NCI-H748 treated with DMSO at 0.1 percent for 48 hours (cell line): ENCODE measurements around the gene CDK6.
A peak's percentile ranks its signal among the peaks of the same experiment; 100 is the strongest.

Experiments
- DNase-seq: peaks from one replicate; lab custom pipeline; 2025; lab: John Stamatoyannopoulos, UW

The CDK6 gene

DNA sequence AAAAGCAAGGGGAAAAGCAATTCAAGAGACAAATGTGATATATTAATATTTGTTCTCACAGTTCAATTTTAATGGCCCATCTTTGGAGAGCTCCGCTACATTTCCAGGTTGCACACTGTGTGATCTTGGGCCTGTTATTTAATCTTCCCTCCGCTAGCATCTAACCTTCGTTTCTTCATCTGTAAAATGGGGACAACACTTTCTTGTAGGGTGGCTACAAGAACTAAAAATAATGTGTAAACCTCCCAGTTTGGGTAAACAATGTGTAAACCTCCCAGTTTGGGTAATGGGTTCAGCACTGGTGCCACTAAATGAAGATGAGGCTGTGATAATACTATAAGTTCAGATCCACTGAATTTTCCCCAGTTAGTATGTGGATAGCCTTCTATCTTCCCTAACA is 99.5 kb downstream of the CDK6 start:
- DNase-seq: no peak

DNA sequence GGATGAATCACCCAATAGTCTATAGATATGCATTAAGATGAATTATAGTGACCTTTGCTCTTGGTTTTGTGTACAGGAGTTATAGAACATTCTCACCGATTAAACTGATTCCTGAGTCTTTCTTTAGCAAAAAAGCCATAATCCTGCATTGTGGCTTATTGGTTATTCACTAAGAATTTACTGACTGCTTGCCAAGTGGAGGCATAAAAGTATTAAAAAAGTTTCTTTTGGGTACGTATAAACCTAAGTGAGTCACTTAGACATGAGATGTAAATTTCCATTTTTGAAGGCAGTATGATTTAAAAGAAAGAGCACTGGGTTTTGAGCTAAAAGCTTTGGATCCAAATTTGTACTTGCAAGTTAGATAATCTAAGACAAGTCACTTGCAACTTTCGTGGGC is 100.7 kb downstream of the CDK6 start:
- no peak for DNase-seq

DNA sequence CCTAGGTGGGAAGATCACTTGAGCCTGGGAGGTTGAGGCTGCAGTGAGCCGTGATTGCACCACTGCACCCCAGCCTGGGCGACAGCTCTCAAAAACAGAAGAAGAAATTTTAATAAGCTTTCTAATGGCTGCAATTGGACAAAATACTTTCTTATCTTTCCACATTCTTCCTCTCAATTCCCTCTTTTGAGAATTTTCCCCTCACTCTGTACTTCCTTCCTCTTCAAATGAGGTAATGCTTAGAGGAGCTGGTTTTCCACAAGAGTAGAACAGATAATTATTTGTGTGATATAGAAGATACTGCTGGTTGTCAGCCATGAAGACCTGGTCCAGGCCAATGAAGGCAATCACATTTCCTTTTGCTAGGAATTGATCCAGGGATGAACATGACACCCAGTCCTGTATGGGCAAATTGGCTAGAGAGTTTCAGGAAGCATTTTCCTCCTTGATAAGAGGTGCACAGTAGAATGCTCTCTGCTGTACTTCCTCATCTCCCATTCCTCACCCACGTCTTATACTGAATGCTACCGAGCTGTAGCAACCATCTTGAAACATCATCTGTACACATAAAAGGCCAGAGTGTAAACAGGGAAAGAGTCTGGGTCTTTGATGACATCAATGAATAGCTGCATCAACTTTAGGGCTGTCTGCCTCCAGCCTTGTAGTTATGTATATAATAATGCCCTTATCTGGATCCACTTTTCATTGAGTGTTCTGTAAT is 103.9 kb downstream of the CDK6 start:
- DNase-seq: no peak

DNA sequence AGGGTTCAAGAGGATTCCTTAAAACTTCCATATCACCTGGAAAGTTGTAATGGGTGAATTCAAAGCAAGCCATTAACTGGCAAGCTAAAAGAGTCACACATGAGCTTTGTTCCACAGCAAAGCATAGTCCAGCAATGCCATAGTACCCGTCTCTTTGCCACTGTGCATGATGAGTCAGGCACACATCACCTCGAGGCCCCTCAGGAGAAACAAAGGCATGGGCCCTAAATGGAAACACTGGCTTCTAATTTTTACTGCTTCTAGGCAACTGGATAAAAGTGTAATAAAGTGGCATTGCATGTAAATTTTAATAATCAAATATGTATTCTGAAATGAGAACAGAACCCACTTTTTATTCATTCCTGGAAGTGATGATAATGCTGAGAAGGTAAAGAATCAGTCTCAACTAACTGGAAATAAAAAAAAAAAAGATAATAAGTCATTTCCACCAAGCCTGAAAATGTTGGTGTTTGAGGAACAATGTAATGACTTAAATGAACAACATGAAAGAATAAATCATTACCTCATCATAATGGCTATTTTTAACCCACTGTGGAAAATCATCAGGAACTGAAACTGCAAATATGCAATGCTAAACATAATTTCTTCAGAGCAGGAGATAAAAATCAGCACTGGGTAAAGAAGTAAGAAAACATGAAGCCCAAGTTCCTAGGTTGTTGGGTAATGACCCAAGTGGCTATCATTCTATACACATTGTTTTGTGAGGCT is 104.9 kb downstream of the CDK6 start:
- DNase-seq: no peak

DNA sequence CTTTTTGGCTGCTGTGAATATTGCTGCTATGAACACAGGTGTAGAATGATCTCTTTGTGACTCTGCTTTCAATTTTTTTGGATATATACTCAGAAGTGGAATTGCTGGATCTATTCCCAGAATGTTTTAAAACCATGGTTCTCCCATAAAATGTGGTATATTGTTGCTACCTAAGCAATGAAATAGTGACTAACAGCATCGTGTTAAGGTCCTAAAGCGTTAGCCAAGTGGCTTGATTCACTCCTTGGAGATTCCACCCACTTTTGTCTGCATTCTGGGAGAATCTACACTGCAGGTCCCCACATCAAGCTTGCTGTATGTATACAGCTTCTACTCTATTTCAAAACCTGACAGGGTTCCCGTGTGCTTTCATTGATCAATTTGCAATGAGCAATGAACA is 105.6 kb downstream of the CDK6 start:
- no peak for DNase-seq

DNA sequence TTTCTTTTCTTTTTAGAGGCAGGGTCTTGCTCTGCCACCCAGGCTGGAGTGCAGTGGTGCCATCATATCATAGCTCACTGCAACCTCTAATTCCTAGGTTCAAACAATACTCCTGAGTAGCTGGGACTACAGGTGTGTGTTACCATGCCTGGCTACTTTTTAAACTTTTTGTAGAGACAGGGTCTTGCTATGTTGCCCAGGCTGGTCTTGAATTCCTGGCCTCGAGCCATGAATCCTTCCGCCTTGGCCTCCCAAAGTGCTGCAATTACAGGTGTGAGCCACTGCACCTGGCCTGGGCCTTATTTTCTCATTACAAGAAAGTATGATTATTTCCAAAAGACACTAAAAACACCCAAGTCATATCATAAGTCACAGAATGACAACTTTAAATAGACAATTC is 106.6 kb downstream of the CDK6 start:
- DNase-seq: no peak

DNA sequence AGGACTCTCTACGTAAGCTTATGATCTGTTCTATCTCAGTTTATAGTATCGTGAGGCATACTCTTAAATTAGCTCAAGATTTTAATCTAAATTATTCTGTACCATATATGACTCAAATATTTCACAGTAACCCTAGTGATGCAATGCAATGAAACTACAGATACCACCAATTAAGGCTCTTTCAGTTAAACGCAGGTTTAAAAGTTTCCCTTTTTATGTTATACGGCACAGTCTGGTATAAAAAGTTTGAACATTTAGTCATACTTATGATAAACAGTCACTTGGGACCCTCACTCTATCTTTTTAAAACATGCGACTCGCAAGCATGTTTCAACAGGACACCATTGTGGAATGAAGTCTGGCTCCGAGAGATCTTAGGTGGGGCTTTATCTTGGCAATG is 107.2 kb downstream of the CDK6 start:
- no peak for DNase-seq

DNA sequence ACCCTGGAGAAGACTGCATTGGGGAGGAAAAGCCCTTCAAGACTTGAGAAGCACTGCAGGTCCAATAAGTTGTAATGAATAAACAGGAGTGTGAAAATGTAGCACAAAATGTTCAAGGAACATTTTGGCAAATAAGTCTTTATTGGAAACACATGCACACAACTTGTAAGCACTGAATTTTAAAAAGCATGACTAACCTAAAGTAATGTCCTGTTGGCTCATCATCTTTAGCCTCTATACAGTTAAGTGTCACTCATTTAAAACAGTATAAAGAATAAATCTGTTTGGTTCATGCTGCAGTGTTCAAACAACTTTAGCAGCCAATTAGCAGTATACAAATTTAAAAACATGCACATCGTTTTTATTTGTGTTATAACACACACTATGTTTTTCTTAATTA is 108.6 kb downstream of the CDK6 start:
- no peak for DNase-seq

DNA sequence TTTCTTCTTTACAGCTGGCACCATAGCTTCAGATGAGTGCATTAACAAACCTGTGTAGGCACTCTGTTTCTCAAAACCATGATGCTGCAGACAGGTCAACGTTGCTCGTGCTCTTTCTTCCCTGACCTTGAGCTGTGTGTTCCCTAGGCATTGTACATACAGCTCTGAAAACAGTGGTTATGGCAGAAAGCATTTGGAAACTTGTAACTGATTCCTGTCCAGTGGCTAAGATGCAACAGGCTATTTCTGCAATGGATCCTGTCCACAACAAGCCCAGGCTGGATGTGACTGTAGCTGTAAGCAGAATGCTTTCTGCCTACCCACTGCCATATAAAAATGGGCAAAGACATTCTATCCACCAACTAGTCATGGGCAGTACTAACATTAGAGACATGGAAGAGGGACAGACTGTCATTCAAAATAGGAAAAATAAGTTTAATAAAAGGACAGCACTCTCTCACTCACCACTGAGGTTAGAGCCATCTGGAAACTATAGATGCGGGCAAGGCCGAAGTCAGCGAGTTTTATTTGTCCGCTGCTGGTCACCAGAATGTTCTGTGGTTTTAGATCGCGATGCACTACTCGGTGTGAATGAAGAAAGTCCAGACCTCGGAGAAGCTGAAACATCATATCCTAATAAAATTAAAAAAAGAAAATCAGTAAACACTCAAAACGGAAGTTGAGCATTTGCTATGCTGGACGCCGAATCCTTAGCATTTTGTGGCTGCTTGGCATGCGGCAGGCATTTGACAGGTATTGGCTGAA is 111.0 kb downstream of the CDK6 start:
- DNase-seq: no peak

DNA sequence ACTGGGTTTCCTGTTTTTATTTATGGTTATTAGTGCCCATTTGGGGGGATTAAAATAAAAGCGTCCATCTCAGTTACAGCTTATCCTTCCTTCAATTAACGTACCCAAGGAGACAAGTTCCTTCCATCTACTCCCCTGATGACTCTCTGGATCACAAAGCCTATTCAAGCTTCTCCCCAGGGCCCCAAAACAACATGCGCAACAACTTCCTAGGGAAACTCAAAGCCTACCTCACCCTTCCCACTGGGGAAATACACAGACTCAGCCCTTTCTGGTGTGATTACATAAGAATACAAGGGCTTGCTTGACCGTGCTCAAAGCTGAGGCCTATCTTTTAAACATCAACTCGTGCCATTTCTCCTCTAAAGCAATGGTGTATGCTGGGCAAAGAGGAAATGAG is 112.4 kb downstream of the CDK6 start:
- no peak for DNase-seq

DNA sequence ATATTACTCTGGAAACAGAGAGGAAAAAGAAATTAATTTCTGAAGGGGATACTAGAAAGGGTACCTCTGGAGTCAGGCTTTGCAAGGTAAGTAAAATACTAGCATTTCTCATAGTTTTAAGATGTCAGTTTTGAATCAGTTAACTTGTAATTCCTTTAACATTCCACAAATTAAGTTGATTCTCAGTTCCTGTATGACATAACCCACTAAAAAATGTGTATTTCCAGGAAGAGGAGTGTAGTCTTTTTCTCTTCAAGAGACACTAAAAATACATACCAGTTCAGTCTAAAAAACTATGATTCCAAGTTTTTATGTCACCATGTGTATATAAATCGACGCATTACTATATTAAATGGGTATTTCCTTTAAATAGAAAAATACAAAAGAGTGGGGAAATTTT is 113.2 kb downstream of the CDK6 start:
- DNase-seq: no peak

DNA sequence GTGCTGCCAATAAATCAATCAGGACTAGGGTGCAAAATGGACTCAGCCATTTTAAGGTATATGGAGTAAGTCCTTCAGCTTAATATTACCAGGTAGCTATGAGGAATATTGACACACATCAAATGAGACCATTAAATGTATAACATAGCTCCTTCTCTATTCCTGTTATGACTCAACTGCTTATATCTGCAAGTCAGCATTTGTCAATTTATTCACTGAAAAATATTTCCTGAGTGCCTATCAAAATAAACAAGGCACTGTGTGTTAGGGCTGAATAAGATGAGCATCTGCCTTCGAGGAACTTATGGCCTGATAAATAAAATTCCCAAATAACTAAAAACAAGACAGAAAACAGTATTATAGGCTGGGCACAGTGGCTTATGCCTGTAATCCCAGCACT is 113.8 kb downstream of the CDK6 start:
- DNase-seq: no peak

DNA sequence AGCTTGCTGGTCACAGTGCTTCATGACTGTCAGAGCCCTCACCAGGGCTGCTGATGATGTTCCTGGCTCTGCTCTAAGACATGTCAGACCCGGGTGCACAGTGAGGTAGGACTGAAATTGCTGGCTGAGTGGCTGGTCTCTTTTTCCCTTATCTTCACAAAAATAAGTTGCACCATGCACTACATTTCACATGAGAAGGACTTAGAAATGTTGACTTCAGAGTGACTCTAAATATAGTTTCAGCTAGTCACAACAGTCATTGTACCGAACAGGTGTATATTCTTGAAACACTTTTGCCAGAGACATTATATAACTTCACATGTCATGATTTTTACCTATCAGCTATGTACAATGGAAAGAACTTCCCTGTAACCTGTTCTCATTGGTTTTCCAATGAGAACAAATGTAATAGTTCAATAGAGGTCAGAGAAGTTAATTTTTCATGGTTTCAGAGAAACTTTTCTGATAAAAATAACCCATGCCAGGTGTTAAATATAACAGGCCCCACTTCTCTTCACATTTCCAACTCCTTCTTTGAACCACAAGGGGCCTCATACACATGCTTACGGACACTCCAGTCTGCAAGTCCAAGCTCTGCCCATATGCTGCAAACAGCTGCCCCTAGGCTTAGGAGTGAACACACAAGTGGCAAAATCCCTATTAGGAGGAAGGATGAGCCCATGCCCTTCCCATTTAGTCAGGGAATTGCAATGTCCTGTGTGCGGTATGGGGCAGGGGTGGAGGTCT is 115.6 kb downstream of the CDK6 start:
- no peak for DNase-seq

DNA sequence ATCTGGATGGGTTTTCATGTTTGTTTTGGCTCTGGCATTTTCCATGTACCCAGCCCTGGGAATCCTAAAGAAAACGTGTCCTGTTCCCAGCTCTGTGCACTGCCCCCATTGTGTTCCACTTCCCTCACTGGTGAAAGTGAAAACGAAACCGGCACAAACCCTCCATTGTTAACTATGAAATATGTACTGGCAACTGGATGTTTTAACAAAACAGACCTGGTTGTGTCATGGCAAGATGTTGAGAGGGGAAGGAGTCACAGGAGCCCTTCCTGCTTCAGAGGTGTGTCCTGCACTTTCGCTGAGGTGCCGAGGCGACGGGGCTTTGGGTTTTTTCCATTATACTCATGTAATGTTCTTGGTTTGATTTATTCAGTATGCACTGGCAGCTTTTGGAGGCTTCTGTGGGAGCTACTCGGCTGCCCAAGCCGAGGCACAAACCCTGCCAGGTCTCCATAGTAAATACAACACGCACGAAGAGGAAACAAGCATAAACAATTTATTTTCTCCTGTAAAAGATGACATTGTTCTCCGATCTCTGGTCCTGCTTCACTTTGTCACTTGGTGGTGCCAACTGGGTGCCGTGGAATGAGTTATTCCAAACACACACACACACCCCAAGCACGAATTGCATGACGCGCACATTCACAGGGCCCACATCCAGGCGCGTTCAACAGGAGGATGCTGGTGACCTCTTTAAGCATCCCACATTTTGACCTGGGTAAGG is 118.2 kb downstream of the CDK6 start:
- peak; percentile 46 for DNase-seq

DNA sequence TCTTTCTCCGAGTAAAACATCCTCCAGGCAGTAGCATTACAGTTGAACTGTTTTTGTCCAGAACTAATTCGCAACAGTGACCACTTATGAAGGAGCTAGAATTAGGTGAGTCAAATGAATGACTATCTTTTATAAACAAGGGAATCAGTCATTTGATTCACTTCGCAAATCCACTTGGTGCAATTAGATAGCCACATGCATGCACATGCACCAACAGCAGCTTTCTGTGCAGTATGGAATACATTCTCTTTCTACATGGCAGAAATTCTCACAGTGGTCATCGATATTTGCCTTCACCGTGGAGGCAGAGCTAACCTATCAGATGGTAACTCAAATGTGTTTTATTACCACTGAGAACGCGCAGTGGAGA is 118.8 kb downstream of the CDK6 start:
- no peak for DNase-seq

DNA sequence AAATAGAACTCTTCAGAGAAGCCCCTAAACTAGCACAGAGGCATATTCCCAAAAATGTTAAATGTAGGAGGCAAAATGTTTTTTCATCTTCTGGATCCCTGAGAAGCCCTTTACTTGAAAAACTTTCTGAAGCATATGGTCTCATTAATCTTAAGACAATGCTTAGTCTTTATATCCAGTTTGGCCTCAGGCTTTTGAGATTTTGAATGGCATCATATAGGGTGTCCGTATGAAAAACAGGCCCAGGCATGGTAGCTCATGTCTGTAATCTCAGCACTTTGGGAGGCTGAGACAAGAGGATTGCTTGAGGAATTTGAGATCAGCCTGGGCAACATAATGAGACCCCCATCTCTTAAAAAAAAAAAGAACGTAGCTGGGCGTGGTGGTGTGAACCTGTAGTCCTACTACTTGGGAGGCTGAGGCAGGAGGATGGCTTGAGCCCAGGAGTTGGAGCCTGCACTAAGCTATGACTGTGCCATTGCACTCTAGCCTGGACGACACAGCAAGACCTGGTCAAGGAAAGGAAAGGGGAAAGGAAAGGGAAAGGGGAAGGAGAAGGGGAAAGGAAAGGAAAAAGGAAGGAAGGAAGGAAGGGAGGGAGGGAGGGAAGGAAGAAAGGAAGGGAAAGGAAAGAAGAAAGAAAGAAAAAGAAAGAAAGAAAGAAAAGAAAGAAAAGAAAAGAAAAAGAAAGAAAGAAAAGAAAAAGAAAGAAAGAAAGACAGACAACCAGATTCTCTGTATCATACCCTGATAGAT is 119.4 kb downstream of the CDK6 start:
- DNase-seq: no peak

DNA sequence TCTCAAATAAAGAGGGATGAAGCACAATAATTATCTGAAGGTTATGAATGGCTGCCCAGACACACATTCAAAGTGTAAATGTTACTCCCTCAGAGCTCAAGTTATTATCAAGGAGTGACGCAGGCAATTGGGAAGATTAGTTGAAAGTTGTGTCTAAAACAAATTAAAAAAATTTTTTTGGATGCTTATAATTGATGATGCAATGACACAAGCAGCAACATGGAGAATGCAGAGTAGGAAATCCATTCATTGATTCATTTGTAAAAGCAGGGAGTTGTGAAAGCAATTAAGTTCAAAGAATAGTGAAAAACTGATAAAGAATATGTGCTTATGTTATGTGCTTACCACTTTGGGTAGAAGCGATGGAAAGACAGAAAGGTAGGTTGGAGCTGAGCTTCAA is 120.4 kb downstream of the CDK6 start:
- no peak for DNase-seq

DNA sequence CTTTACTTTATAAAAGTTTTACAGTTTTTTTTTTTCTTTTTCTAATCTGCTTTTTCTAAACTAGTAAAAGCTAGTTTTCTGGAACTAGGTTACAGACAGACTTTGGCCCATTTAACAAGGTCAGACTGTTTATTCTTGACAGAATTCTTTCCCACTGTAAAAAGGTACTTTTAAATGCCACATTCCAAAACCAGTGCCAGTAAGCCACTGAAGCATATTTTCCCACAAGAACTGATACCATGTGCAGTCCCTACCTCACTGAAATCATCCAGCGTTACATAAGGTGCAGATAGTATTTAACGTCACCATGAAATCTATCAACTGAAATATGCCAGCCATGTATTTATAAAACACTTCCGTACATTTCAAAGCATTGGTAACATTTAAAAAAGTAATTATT is 121.6 kb downstream of the CDK6 start:
- DNase-seq: no peak

DNA sequence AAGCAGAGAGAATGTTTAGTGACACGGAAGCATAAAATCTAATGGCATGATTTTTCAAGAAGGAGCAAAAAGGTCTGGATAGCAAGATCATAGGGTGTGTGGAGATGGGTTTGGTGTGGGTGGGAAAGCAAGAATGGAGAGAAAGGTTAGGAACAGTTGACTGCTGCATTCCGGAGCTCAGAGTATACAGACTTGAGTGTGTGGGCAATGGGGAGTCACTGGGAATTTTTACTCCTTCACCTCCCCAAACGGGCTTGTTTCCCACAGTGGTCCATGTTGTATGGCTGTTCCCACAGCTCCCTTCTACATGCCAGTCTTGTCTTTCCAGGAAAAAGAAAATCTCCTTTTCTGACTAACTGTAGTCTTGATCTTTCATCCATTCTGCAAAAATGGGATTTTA is 122.1 kb downstream of the CDK6 start:
- DNase-seq: no peak

DNA sequence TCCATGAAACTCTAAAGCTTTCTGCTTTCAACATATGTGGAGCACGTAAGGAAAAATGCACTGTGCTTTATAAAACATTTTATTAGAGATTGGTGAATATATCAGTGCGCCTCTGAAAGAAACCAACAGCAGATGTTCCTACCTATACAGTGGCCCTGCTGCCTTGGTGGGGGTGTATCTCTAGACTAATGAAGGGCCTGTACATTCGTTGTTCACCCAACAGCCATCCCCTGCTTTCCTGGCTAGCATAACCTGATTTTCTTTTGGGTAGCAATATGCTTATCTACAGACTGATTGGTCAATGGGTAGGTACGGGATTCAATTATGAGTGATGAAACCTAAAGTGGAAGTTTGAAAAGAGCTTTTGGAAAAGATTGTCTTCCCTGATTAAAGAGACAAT is 126.5 kb downstream of the CDK6 start:
- no peak for DNase-seq

DNA sequence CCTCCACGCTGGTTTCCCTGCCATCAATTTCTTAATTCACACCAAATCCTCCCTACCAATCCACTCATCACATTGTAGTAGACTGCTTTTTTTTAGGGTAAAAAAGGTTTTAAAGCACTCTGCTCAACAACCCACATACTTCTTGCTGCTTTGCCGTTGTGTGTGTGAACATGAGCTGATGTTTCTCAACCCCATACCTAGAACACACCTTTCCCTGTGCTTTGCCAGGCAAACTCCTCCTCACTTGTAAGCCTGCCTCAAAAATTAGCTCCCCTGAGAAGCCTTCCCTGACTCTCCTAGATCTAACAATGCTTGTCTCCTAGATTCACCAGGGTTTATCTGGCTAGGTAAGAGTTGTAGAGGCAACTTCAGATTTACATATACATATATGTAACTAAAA is 127.2 kb downstream of the CDK6 start:
- DNase-seq: no peak
